ENCODE data around the gene SLK.

Gene SLK

GRCh38 chr10:104034401-104035193, 67.7 kb downstream of the SLK start:
- no peak for DNase-seq

GRCh38 chr10:104035194-104036068, 68.5 kb downstream of the SLK start:
- no peak for DNase-seq

GRCh38 chr10:104036069-104036384, 69.1 kb downstream of the SLK start:
- no peak for DNase-seq

DNA sequence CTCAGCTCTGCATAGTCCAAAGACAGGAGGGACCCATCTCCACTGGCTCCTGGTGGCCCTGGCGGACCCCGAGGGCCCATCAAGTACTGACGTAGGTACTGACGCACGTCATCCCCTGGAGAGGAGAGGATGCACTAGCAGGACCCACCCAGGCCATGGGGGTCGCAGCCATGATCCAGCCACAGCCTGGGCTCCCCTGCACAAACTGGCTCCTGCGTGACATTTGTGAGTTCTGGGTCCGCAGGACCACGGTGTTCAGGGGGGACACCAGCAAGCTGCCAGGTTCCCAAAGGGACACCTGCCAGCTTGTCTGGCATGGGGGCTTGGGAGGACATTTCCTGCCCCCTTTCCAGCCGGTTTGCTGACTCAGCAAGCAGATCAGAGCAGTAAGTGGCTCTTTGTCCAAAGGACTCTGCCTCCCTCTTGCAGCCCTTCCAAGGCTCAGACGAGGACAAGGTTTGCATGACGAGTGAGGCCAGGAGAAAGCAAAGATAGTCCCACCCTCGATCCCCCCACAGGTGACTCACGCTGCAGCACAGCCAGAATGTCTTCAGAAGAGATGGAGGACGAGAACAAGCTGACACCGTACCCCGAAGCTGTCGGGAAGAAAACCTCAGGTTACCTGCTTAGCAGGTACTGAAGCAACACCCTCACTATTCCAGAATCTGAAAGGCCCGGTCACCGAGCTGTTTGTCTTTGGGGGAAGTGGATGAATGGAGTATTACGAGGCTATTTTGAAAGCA, 69.7 kb downstream of the SLK start:
- DNase-seq = no peak

- no peak for DNase-seq
Measured at GRCh38 chr10:104037261-104037951, 70.5 kb downstream of the SLK start.

DNA sequence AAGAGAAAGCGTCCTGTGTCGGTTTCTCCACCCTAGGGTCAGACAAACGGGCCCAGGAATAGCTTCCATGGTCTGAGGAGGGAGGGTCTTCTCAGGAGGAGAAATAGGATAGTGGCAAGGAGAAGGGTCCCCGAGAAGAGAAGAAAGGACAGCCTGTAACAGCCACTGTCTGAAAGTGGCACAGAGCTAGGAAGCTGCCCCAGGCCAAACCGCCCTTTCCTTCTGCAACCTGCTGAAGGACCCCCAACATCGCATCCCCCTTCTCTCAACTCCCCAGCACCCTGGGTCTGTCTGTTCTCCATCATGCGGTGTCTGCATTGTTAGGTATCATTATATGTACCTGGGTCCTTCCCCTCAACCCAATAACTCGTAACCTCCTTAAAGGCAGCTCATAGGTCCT, 71.6 kb downstream of the SLK start:
- DNase-seq = no peak

DNA sequence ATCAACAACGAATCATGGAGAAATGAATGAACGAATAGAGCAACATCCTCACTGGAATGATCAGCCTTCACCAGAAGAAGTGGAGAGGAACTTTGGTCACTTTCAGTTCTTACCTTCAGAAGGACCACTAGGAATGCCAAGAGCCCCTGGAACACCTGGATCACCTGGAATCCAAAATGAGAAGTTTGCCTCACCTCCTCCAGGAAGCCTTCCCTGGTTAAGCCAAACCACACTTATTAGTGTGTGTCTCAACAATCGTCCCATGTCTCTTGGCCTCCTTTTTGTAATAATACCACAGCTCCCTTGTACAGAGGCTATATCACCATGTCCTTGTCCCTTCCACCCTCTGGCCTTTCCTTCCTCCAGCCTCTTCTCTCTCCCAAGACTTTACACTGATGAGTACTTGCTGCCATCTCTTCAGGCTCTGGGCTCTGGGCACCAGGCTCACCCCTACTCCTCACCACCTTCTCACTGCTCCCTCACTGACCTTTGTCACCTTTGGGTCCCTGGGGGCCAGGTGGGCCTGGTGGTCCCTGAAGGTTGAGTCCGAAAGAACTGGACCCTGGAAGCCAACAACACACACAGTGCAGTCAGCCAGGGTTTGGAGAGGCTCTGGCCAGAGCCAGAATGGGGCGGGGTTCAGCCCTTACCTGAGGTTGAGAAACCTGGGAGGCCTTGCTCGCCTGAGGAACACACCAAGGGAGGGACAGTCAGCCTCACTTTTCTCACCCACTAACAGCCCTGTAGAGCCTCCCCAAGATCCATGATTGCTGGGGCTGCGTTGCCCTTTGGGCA, 72.2 kb downstream of the SLK start:
- DNase-seq = no peak

DNA sequence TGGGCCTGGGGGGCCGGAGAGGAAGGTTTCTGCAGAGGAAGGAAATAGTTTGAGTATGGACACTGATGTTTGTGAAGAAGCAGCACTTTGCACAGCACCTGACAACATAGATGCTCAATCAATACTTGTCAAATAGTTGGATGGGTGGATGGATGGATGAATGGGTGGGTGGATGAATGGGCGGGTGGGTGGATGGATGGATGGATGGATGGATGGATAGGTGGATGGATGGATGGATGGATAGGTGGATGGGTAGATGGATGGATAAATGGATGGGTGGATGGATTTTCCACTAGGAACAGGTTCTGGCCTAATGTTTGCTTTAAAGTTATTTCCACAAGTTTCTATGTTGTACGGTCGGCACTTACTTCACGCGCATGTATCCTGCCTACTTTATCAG, 73.4 kb downstream of the SLK start:
- DNase-seq = no peak

DNA sequence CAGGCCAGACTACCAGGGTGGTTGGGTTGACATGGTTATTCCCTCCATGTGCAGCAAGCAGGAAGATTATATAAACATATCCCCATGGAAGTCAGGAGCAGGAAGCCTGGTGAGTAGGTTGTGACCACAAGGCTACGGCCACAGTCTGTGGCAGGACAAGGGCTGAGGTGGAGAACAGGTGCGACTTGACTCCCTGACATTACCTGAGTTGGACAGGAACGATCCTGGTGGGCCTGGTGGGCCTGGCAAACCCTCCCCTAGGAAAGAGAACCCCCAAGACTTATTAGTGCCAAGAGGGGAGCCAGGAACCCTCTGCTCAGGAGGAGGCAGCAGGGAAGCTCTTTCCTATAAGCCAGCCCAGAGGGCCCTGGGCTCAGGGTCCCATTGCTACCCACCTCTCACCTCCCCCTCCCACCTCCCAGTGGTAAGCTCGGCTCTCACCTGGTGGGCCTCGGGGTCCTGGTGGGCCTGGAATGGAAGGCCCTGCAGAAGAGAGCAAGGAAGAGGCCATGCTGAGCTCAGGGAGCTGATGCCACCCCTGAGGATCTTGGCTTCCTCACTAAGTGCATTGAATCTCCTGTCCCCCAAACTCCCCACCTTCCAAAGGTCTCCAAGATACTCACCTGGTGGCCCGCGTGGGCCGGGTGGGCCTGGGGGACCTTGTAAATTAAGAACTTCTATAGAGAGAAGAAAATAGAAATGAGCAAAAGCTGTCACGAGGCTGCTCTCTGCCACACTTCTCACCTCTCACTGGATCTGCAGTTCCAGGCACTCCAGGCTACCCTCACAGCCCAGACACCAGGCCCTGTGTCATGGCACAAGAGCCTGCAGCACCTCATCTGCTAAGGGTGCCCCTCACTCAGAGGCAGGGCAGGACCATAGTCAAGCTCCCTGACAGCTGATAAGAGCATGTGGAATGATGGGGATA, 74.2 kb downstream of the SLK start:
- DNase-seq = no peak

GRCh38 chr10:104041891-104042535, 75.1 kb downstream of the SLK start:
- DNase-seq = no peak

- DNase-seq = no peak
Measured at GRCh38 chr10:104043185-104043830, 76.4 kb downstream of the SLK start.

- DNase-seq = no peak
Measured at GRCh38 chr10:104043854-104044253, 76.9 kb downstream of the SLK start.

GRCh38 chr10:104045151-104046089, 78.5 kb downstream of the SLK start:
- peak; percentile 61 to 67 (median 66) for DNase-seq

- no peak for DNase-seq
Measured at GRCh38 chr10:104046651-104047050, 79.7 kb downstream of the SLK start.

DNA sequence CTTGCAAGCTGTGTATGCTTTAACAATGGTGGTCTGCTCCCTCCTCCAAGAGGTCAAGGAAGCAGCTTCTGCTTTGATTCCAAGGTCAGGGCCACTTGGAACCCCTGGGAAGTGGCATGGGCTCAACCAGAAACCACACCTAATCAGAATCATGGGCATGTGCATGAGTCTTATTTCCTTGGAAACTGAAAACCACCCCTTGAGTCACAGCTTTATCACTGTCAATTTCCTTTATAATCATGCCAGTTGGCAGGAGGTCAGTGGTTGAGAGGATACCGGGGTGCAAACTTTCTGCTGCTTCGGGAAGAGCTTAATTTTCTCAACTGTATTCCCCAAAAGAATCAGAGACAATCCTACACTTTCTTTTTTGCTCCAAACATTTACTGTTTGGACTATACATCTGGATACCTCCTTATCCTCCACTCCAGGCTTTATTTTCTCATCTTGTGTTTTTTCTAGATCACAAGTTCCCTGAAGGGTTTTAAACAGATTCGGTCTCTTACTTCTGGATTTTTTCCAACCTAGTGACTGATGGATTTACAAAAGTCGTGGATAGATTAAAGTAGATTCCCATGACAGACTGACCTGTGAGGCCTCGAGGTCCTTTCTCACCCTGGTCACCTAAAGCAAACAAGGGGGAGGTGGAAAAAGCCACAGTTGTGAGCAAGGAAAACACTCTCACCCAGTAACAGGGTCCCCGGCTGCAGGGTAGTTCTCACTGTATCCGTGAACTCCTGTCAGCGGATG, 82.7 kb downstream of the SLK start:
- DNase-seq = peak; percentile 21 to 48 (median 42)

GRCh38 chr10:104052431-104052830, 85.5 kb downstream of the SLK start:
- DNase-seq = no peak

GRCh38 chr10:104053201-104053600, 86.3 kb downstream of the SLK start:
- no peak for DNase-seq

GRCh38 chr10:104054430-104054829, 87.5 kb downstream of the SLK start:
- no peak for DNase-seq
